T-helper 2 cell (primary cell): ENCODE results near the gene DUOX1.

Experiments used
- DNase-seq, 5 experiments: peaks; one replicate each; pipeline versions ENCODE4 v3.0.0 to v3.0.0-alpha.2; 2012 to 2022

The DUOX1 gene

DNA sequence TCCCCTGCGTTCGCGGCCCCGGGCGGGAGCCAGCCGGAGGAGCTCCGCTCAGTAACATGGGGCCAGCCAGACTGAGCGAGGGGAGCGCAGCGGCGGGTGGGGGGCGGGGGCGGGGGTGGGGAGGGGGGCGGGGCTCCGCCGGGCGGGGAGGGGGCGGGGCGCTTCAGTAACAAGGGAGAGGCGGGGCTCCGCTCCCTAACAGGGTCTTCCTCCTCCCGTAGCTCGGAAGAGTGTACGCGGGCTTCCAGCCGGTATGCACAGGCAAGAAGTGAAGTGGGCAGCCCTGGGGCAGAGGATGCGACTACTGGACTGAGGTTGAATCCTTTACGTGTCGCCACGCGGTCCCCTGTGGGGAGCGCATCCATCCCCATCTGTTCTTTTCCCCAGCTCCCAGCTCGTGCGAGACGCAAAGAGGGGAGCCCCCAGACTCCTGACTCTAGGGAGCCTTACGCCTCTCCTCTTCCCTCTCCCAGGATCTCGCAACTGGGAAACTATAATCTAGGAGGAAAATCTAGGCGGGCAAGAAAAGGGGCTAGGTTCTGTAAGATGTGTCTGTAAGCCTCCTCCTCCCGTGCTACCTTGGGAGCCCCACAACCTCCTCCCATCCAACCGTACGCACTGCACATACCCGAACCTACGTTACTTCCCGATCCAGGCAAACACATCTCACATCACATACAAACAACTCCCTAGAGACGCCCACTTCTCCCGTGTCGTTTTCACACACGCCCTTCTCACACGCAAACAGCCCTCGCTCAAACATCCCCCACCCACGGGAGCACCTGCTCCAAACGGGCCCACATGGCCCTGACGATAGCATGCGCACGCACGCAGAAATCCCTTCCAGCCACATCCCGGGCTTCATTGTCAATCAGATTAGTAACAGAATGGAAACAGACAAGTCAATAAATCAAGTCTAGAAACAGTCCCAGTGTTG lies 58.4 kb downstream of the DUOX1 start, which contains the start of gene SHF:
TSS of gene SHF (minus strand) at position 73 of the 937 bp plus-strand sequence. CDS start at position 58, 15 bp downstream.
- peak; percentile 36 to 67 (median 53) for DNase-seq

DNA sequence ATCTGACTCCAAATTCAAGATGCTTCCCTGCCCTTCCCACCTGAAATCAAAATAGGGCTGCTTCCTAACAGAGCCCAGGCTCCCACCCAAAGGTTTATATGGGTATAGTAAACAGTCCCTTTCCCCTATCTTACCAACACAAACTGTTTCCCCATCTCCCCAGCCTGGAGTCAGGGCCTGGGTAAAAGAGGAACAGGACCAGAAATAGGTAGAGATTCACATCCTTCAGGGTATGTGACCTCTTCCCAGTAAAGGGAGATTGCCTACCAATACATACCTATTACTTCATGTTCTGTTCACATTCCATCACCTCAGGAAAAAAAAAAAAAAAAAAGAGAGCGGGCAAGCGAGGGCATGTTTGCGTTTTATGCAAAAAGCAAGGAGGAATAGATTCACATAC lies 67.7 kb downstream of the DUOX1 start:
- DNase-seq, result no peak

DNA sequence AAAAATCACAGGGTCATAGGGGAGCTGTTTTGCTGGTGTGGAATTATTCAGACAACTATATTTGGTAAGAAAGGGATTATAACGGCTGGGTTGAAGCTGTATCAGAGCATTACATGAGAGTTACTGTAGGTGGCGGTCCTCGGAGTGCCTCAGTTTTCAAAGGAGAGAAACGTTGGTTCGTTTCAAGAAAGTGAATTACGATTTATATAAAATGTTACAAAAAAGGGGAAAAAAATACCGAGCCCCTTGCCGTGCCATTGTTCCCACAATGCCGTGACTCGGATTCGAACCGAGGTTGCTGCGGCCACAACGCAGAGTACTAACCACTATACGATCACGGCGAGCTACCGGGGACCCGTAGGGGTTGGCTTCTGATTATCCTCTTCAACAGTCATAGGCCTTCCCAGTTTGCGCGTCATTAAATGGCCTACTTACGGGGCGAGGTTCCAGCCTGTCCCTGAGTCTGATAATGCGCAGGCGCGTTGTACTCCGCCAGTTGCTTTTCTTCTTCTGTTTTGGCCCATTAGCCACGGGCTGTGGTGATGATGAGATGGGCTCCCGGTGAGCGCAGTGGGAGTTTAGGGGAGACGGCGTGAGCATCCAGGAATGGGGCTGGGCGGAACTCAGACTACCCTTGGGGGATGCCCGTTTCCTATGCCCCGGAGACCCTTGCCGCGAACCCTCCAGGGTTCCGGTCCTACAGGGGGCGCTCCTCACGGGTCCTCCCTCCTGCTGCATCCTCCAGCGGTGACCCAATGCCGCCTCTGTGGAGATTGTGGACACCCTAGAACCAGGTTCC lies 68.7 kb downstream of the DUOX1 start:
- DNase-seq, result peak; percentile 67 to 98 (median 88)

DNA sequence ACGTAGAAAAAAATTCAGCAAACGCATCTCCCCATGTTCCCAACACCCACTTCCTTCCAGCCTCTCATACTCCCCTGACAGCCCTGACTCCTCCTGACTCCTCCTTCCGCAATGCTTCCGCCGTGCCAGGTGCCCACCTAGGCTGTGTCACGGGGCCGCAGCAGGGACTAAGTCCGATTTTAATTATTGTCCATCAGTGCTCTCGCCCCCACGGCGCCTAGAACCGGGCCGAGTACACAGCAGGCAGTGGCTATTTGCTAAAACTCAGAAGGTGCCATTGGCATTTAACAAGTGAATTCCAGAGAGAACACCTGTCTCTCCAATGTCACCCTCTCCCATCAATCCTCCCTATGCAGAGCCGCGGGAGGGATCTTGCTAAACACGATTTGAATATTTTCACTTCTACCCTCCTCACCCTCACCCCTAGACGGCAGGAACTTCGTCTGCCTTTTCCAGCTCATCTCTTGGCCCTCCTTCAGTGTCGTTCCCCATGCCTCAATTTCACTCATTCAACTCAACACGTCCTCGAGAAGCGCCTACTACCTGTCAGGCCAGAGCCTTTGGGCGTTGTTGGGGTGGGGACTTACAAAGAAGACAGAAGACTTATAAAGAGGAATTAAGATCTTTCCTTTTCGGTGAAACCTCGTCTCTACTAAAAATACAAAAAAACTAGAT lies 69.5 kb downstream of the DUOX1 start:
- DNase-seq, result peak in 3 of 5 experiments; percentile 23 to 70 (median 40)

DNA sequence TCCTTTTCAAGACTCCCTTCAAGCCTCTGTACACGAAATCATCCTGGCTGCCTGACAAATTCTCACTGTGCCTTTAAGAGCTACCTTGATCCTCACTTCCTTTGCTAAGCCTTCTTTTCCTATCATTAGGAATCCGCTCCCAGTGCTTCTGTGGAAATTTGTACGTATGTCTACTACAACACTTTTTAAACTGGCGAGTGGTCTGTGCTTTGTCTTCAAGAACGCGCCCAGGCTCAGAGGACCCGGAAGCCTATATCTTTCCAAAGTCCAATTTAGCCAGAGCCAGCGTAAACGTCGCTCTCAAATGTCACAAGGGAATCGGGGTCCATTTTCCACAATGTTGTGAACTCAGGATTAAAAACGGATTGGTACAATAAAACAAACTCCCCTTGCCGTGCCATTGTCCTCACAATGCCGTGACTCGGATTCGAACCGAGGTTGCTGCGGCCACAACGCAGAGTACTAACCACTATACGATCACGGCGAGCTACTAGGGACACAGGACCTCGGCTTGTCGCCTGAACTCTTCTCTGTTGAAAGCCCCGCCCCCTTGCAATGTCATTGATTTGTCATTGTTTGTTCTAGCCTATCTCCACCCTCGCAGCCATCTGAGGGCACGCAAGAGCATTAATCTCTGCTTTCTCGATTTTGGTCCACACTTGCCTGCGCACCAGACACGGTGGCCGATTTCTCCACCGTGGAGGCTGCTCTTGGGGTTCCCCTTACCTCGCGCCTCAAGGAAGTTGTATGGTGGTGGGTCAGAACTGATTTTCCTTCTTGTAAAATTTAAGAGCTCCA lies 70.4 kb downstream of the DUOX1 start:
- peak; percentile 70 to 97 (median 96) for DNase-seq

DNA sequence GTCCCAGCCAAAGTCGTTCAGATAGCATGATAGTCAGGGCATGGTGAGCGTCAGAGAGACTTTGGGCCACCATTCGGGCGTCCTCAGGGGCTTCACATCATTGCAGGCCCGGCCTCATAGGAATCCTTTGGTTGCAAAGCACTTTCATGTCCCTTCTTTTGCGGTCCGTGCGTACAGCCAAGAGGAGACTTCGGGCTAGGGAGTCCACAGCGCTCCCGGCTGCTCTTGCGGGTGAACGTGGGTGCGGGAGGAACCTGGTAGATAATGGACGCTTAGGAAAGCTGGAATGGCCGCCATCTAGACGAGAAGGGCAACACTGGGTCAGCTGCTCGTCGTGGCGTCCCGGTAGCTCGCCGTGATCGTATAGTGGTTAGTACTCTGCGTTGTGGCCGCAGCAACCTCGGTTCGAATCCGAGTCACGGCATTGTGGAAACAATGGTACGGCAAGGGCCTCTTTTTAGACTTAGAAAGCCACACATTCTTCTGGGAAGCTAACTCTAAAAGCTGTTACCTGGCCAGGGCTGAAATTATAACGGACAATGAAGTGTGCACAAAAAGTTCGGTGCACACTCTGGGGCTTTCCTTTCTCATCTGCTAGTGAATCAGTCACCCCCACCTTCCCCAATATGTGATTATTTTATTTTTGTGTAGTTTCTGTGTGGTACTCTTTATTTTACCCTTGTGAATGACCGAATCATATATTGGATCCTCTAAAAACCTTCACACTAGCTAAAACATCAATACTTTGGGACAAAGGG lies 71.2 kb downstream of the DUOX1 start:
- peak in 3 of 5 experiments; percentile 61 to 83 (median 74) for DNase-seq

DNA sequence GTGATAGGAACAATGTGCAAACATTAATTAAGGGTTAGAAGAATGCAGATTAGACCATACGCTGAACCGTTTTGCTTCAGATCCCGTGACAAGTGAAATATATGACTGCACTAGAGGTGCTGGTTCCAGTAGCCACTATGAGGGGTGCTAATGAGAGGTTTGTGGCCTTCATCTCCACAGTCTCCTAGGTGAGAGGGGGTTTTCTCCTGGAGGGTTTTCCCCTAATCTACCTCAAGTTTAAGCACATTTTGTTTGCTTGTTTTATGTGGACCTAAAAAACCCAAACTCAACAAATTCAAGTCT lies 71.7 kb downstream of the DUOX1 start:
- peak in 1 of 5 experiments; percentile 16 for DNase-seq

DNA sequence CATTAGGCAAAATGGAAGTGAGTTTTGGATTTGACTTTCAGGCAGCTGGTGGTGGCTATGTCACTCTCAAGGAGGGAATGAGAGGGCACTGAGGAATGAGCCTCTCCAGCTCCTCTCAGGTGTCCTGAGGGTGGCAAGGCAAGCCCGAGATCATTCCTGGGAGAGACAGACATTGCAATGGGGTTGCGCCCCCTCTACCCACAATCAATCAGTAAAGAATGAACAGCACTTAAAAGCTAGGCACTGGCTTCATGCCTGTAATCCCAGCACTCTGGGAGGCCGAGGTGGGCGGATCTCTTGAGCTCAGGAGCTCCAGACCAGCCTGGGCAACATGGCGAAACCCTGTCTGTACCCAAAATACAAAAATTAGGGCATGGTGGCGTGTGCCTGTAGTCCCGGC lies 72.1 kb downstream of the DUOX1 start:
- DNase-seq, result no peak

DNA sequence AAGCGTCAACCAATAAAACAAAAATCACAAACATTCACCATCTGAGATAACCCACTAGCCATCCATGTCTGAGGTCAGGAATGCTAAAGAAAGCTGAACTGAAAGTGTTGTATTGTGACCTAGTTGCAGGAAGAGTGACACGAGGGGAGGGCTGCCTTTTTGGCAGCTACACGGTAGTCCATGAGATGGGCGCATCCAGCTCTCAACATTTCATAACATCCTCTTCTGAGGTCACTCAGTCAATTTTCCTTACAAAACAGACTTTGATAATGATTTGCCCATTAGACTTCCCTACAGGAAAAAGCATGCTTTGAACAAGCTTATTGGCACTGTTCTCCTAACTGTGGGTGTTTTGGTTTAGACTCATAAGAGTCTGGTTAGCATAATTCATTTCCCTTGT lies 73.4 kb downstream of the DUOX1 start:
- DNase-seq, result no peak

DNA sequence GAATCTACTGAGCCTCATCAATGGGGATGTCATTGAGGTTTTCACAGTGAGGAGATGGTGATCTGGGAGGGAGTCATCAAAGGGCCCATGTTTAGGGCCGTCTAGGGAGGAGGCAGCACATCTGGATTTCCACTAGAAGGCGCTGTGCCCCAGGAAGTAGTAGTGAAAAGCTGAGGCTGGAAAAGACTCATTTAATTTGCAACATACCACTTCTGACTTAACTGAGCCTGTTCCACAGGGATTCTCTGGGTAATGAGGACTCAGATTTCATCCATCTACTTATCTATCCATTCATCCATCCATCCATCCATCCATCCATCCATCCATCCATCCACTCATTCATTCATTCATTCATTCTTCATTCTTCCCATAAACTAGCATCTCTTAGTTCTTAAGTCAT lies 75.4 kb downstream of the DUOX1 start:
- DNase-seq, result peak in 4 of 5 experiments; percentile 33 to 79 (median 38)

DNA sequence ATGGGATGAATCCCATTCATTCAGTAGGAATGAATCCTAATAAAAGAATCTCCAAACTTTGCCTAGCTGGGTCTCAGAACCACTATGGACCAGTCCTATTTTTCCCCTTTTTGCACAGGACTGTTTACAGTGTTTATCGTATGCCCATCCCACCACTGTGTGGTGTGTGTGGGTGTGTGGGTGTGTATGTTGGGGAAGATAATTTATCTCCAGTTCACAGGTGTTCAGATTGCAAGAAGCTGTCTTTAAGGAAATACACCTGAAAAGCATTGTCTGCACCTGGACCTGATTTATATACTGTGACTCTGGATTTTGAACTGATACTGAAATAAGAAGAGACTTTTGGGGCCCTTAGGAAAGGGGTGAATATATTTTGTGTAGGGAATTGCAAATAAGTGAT lies 82.7 kb downstream of the DUOX1 start:
- no peak for DNase-seq
